Measurements from ENCODE around the gene LLGL2.

LLGL2 gene

DNA sequence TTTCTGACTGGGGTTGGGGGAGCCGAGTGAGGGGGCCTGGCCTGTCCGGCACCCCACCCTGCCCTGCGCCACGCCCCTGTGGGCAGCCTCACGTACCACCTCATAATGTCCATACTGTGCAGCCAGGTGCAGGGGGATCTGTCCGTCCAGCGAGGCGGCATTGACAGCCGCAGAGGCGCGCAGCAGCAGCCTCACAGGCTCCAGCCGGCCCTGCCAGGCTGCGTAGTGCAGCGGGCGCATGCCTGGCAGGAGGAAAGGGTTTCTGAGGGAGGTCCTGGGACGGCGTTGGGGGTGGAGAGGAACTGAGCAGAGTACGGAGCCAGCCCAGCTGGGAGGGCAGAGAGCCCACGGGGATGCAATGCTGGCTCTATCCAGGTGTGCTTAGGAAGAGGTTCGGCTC, 18.6 kb upstream of the LLGL2 start:
- no peak for TF ChIP-seq TAF1 (IDR thresholded peaks at IDR 0.05; ENCODE audit: borderline replicate concordance, insufficient read depth, low read length)
- TF ChIP-seq SIN3A (IDR thresholded peaks at IDR 0.05; ENCODE audit: borderline replicate concordance, insufficient read depth, low read length), result no peak
- no peak for TF ChIP-seq POLR2AphosphoS5 (IDR thresholded peaks at IDR 0.05; ENCODE audit: low read depth, low read length)
- no peak for TF ChIP-seq FOXP2 (optimal IDR thresholded peaks at IDR 0.05; ENCODE audit: borderline replicate concordance, extremely low read depth, extremely low read length, insufficient read depth)
- no peak for TF ChIP-seq REST (IDR thresholded peaks at IDR 0.05; ENCODE audit: insufficient read depth in 1 of 2, low read depth in 2 of 2, low read length in 2 of 2)

GRCh38 chr17:75507733-75508719, 17.5 kb upstream of the LLGL2 start:
- TF ChIP-seq FOXP2 (optimal IDR thresholded peaks at IDR 0.05; ENCODE audit: borderline replicate concordance, extremely low read depth, extremely low read length, insufficient read depth), result no peak
- no peak for TF ChIP-seq REST (IDR thresholded peaks at IDR 0.05; ENCODE audit: insufficient read depth in 1 of 2, low read depth in 2 of 2, low read length in 2 of 2)
- TF ChIP-seq POLR2AphosphoS5 (IDR thresholded peaks at IDR 0.05; ENCODE audit: low read depth, low read length), result no peak
- TF ChIP-seq TAF1 (IDR thresholded peaks at IDR 0.05; ENCODE audit: borderline replicate concordance, insufficient read depth, low read length), result no peak
- TF ChIP-seq SIN3A (IDR thresholded peaks at IDR 0.05; ENCODE audit: borderline replicate concordance, insufficient read depth, low read length), result no peak

DNA sequence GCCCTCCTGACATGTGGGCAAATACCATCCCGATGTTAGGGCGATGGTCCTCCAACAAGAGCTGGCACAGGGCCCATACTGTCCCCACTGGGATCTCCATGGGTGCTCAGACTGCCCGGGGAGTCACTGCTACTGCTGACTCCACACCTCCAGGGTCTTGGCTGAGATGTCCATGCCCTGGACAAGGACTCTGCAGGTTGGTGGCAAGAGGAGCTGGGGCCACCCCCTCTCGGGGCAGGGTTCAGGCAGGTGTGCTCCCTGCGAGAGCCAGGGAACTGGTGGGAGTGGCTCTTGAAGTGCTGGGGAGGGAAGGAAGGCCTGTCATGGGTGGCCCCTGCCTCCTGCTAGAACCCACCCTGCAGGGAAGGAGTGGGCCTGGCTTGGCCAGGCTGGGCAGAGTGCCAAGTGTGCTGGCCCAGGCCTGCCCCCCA, 16.6 kb upstream of the LLGL2 start:
- TF ChIP-seq TAF1 (IDR thresholded peaks at IDR 0.05; ENCODE audit: borderline replicate concordance, insufficient read depth, low read length) (no peak), FOXP2 (optimal IDR thresholded peaks at IDR 0.05; ENCODE audit: borderline replicate concordance, extremely low read depth, extremely low read length, insufficient read depth) (no peak)

GRCh38 chr17:75509528-75510258, 15.8 kb upstream of the LLGL2 start:
- TF ChIP-seq TAF1 (IDR thresholded peaks at IDR 0.05; ENCODE audit: borderline replicate concordance, insufficient read depth, low read length), result no peak
- no peak for TF ChIP-seq FOXP2 (optimal IDR thresholded peaks at IDR 0.05; ENCODE audit: borderline replicate concordance, extremely low read depth, extremely low read length, insufficient read depth)
- no peak for TF ChIP-seq REST (IDR thresholded peaks at IDR 0.05; ENCODE audit: insufficient read depth in 1 of 2, low read depth in 2 of 2, low read length in 2 of 2)
- TF ChIP-seq SIN3A (IDR thresholded peaks at IDR 0.05; ENCODE audit: borderline replicate concordance, insufficient read depth, low read length), result no peak
- TF ChIP-seq POLR2AphosphoS5 (IDR thresholded peaks at IDR 0.05; ENCODE audit: low read depth, low read length), result no peak

- TF ChIP-seq FOXP2 (optimal IDR thresholded peaks at IDR 0.05; ENCODE audit: borderline replicate concordance, extremely low read depth, extremely low read length, insufficient read depth), result no peak
- no peak for TF ChIP-seq TAF1 (IDR thresholded peaks at IDR 0.05; ENCODE audit: borderline replicate concordance, insufficient read depth, low read length)
- no peak for TF ChIP-seq SIN3A (IDR thresholded peaks at IDR 0.05; ENCODE audit: borderline replicate concordance, insufficient read depth, low read length)
- TF ChIP-seq POLR2AphosphoS5 (IDR thresholded peaks at IDR 0.05; ENCODE audit: low read depth, low read length), result no peak
- no peak for TF ChIP-seq REST (IDR thresholded peaks at IDR 0.05; ENCODE audit: insufficient read depth in 1 of 2, low read depth in 2 of 2, low read length in 2 of 2)
Measured at GRCh38 chr17:75511270-75511609, 14.3 kb upstream of the LLGL2 start.

All from PFSK-1 (cell line).